ENCODE results near the gene LRSAM1.

Gene LRSAM1

DNA sequence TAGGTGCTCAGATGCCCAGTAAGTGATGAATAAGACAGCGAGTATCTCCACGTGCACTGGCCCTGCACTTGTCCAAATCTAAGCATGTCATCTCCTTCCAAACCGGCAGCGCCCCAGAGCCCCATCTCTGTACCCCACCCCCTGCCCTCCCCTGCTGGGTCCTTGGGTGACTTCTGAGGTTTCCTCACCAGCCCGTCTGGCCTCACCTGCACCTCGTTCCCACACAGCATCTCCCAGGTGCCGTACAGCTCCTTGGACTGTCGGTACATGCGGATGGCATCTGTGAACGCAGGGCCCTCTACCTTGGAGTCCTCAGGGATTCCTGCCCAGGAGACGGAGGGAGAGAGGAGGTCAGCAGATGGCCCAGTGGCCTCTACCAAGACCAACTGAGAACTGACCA lies 66.3 kb downstream of the LRSAM1 start:
- Histone ChIP-seq H3K9me3 (ENCODE audit: insufficient read depth, low read length) (no peaks in the 10 kb centered on the region), H3K4me2 (ENCODE audit: low read length) (no peak overlapping the region), H3K4me1 (ENCODE audit: low read length) (no peaks in the 10 kb centered on the region; the same call in 1 of the 2 replicates), H3K79me2 (ENCODE audit: low read length) (no peaks in the 10 kb centered on the region), H4K20me1 (ENCODE audit: insufficient read depth, low read length) (no peaks in the 10 kb centered on the region), H3K27ac (ENCODE audit: low read length) (no peak overlapping the region), H2AFZ (ENCODE audit: low read depth, low read length) (no peak overlapping the region), H3K9ac (ENCODE audit: low read length) (no peak overlapping the region), H3K27me3 (ENCODE audit: low read depth, low read length) (no peaks in the 10 kb centered on the region), H3K4me3 (ENCODE audit: low read length) (no peak overlapping the region), H3K36me3 (replicated peaks; ENCODE audit: low read depth, low read length) (no peaks in the 10 kb centered on the region)
- no peak for TF ChIP-seq EZH2phosphoT487 (IDR thresholded peaks at IDR 0.05; ENCODE audit: low read depth)
- TF ChIP-seq, protein P1, sequence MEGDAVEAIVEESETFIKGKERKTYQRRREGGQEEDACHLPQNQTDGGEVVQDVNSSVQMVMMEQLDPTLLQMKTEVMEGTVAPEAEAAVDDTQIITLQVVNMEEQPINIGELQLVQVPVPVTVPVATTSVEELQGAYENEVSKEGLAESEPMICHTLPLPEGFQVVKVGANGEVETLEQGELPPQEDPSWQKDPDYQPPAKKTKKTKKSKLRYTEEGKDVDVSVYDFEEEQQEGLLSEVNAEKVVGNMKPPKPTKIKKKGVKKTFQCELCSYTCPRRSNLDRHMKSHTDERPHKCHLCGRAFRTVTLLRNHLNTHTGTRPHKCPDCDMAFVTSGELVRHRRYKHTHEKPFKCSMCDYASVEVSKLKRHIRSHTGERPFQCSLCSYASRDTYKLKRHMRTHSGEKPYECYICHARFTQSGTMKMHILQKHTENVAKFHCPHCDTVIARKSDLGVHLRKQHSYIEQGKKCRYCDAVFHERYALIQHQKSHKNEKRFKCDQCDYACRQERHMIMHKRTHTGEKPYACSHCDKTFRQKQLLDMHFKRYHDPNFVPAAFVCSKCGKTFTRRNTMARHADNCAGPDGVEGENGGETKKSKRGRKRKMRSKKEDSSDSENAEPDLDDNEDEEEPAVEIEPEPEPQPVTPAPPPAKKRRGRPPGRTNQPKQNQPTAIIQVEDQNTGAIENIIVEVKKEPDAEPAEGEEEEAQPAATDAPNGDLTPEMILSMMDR (IDR thresholded peaks at IDR 0.05; ENCODE audit: low read depth, low read length): no peak

DNA sequence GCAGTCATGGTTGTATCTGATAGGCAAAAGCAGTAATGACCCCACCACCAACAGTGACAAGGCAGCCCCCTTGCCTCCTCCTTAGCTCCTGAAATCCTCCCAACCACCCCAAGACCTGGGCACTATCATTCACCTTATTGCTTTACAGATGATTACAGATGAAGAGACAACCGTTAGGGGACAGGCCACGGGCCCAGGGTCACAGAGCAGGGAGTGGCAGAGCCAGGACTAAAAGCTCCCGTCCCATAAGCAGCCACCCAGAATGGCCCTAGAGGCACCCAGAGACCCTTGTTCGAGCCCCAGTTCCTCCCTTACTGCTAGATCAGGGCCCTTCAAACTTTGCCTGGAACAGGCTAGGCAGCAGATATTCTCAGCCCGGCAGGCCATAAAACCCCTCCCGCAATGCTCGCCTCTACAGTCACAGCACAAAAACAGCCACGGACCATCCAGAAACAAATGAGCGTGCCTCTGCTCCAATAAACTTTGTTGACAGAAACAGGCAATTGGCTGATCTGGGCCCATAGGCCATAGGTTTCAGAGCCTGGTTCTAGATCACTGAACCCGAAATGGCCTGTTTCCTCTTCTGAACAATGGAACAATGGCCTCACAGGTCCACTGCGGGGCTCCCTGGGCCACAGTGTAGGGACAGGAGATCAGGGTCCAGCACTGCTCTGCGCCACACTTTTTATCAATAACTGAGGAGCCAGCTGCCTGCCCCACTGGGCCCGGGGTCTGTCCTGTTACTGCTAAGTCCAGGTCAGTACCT lies 67.0 kb downstream of the LRSAM1 start:
- no peaks in the 10 kb centered on the region for H3K9me3 ChIP-seq (ENCODE audit: insufficient read depth, low read length)
- H3K36me3 ChIP-seq (replicated peaks; ENCODE audit: low read depth, low read length): no peaks in the 10 kb centered on the region
- H3K9ac ChIP-seq (ENCODE audit: low read length): no peak overlapping the region
- no peak overlapping the region for H2AFZ ChIP-seq (ENCODE audit: low read depth, low read length)
- no peak overlapping the region for H3K27ac ChIP-seq (ENCODE audit: low read length)
- no peak overlapping the region for H3K4me3 ChIP-seq (ENCODE audit: low read length)
- no peak overlapping the region for H3K4me2 ChIP-seq (ENCODE audit: low read length)
- H4K20me1 ChIP-seq (ENCODE audit: insufficient read depth, low read length): no peaks in the 10 kb centered on the region
- H3K27me3 ChIP-seq (ENCODE audit: low read depth, low read length): no peaks in the 10 kb centered on the region
- no peaks in the 10 kb centered on the region for H3K79me2 ChIP-seq (ENCODE audit: low read length)
- no peaks in the 10 kb centered on the region; the same call in 1 of the 2 replicates for H3K4me1 ChIP-seq (ENCODE audit: low read length)
- TF ChIP-seq, protein P1 (IDR thresholded peaks at IDR 0.05; ENCODE audit: low read depth, low read length): no peak
- no peak for TF ChIP-seq EZH2phosphoT487 (IDR thresholded peaks at IDR 0.05; ENCODE audit: low read depth)

DNA sequence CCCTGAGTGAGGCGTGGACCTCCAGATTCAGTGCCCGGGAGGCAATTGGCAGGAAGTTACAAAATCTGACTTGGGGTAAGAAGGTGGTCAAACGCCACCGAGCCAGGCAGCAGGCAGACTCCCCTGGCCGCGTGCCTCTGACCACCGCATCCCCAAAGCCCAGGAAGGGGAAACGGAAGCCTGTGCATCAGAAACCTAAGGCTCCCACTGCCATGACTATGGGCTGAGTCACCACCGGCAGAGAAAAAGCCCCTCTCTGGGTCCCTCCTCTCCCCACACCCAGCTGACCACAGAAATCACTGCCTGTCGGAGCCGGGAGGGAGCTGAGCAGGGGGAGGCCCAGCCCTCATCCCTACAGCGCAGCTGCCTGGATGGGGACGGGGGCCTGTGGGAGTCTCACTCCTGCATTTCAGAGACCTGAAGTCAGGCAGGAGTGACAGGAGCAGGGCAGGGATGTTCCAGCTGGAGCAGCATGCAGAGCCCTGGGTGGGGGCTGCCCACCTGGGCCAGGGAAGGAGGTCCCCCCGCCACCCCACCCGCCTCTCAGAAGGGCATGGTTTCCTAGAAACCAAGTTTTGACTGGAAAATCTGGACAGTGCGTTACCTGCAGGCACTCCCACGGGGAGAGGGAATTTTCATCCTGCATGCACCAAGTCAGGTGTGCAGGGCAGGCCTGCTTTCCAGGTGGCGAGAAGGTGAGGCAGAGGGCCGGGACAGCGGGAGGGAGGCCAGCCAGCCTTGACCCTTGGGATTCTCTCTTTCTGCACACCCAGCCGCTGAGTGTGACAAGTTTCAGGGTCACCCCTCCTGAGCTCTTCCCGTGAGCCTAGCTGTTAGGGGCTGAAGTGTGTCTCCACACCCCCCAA lies 68.2 kb downstream of the LRSAM1 start:
- Histone ChIP-seq H3K4me2 (ENCODE audit: low read length) (no peak overlapping the region; the same call in 1 of the 2 replicates), H2AFZ (ENCODE audit: low read depth, low read length) (no peak overlapping the region), H3K4me3 (ENCODE audit: low read length) (no peak overlapping the region), H3K27ac (ENCODE audit: low read length) (no peak overlapping the region), H3K36me3 (replicated peaks; ENCODE audit: low read depth, low read length) (no peaks in the 10 kb centered on the region), H3K9me3 (ENCODE audit: insufficient read depth, low read length) (no peaks in the 10 kb centered on the region), H3K4me1 (ENCODE audit: low read length) (no peaks in the 10 kb centered on the region; the same call in 1 of the 2 replicates), H3K79me2 (ENCODE audit: low read length) (no peaks in the 10 kb centered on the region), H4K20me1 (ENCODE audit: insufficient read depth, low read length) (no peaks in the 10 kb centered on the region), H3K9ac (ENCODE audit: low read length) (no peak overlapping the region), H3K27me3 (ENCODE audit: low read depth, low read length) (no peaks in the 10 kb centered on the region)
- no peak for TF ChIP-seq EZH2phosphoT487 (IDR thresholded peaks at IDR 0.05; ENCODE audit: low read depth)
- TF ChIP-seq, protein P1 (IDR thresholded peaks at IDR 0.05; ENCODE audit: low read depth, low read length): no peak
